HCT116 (cell line): ENCODE measurements around the gene ALDH16A1.

Experiments used
- EZH2 ChIP-seq: fragments of 200-600 bp; sonication (generic); IDR thresholded peaks from 2 replicates; pipeline ENCODE4 v1.6.1; 2017; ENCODE audit warnings: antibody characterized with exemption, mixed run types
- POLR2A ChIP-seq: IDR thresholded peaks from 2 replicates; pipeline ENCODE4 v1.7.0; 2011; ENCODE audit warnings: borderline replicate concordance; ENCODE audit not compliant: insufficient read depth, insufficient read length; ENCODE audit errors: extremely low read depth
- RAD21 ChIP-seq: IDR thresholded peaks from 2 replicates; pipeline ENCODE4 v1.6.1; 2012; ENCODE audit warnings: low read depth, mild to moderate bottlenecking
- SRF ChIP-seq: IDR thresholded peaks from 2 replicates; pipeline ENCODE4 v1.6.1; 2012; ENCODE audit warnings: low read depth
- TF ChIP-seq, protein P1 (sequence below), 3 experiments: fragments of 200-600 bp in 1 of 3; sonication (generic) in 1 of 3; IDR thresholded peaks in 2 of 3; conservative IDR thresholded peaks in 1 of 3; 2 replicates each; pipeline ENCODE4 v1.5.1; 2012 to 2017; ENCODE audit warnings: low read depth in 2 of 3, low read length in 2 of 3, antibody characterized with exemption in 1 of 3, borderline replicate concordance in 1 of 3, control low read depth in 1 of 3, mild to moderate bottlenecking in 1 of 3, mixed read lengths in 1 of 3, mixed run types in 1 of 3, moderate library complexity in 1 of 3; ENCODE audit not compliant: insufficient read depth in 1 of 3

DNA sequence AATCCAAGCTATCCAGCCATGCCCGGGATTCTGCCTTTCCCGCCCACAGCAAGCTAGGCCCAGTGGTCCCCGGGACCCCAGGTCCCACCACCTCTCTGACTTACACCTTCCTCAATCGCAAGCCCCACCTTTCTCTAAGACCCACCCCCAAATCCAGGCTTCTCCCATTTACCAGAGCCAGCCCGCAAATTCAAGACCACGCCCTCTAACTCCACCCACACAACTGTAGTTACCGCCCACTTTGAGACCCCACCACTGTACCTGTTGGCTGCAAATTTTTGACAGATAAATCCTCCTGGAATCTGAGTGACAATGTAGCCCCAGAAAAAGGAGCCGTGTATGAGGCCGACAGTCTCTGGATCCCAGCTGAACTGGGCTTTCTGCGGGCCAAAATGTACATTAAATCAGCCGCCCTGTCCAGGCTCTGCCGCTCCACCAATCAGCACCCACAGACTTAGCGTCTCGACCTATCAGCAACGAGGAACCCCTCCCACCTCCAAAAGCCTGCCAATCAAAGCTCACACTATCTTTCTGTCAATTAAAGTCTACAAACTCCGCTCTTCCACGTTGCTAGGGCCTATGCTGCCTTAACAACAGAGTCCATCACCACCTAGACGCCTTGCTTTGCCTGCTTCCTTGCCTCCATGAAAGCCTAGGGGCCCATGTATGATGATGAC lies 18.0 kb upstream of the ALDH16A1 start:
- TF ChIP-seq POLR2A, result no peak
- TF ChIP-seq EZH2, result no peak
- TF ChIP-seq, protein P1, sequence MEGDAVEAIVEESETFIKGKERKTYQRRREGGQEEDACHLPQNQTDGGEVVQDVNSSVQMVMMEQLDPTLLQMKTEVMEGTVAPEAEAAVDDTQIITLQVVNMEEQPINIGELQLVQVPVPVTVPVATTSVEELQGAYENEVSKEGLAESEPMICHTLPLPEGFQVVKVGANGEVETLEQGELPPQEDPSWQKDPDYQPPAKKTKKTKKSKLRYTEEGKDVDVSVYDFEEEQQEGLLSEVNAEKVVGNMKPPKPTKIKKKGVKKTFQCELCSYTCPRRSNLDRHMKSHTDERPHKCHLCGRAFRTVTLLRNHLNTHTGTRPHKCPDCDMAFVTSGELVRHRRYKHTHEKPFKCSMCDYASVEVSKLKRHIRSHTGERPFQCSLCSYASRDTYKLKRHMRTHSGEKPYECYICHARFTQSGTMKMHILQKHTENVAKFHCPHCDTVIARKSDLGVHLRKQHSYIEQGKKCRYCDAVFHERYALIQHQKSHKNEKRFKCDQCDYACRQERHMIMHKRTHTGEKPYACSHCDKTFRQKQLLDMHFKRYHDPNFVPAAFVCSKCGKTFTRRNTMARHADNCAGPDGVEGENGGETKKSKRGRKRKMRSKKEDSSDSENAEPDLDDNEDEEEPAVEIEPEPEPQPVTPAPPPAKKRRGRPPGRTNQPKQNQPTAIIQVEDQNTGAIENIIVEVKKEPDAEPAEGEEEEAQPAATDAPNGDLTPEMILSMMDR (IDR thresholded peaks at IDR 0.05 in 2 of 3, conservative IDR thresholded peaks at IDR 0.05 in 1 of 3; ENCODE audit: borderline replicate concordance in 1 of 3, insufficient read depth in 1 of 3, low read depth in 2 of 3, low read length in 2 of 3), result no peak
- no peak for TF ChIP-seq RAD21
- TF ChIP-seq SRF, result no peak
